ENCODE data around the gene ITPR3. TPM values are rescaled to one million over a fixed set of nuclear protein-coding genes. Genes with fewer than 3 reads are reported as not detected.

The ITPR3 gene
- total RNA-seq, 1 donor from 2014 or later, result 74.7 TPM

DNA sequence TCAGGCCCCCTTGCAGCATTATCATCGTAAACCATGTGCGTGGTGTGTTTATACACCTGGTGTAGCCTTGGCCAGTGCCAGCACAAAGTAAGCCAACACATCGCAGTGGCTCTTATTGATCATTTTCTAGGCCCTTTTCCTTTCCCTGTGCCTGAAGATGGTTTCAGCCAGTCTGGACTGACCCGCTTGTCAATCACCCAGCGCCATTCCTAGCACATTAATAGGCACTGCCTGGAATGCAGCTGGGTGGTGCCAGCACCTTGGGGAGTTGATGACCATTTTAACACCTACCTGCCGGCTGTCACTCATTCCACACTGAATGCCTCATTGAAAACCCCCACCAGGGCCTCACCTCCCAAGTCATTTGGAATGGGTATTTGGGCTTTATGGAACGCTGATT is 95.3 kb downstream of the ITPR3 start:
- no peaks in the 10 kb centered on the region for H3K36me3 ChIP-seq
- no peaks in the 10 kb centered on the region for H3K9me3 ChIP-seq
- DNase-seq, result peak; percentile 40
- no peaks in the 10 kb centered on the region for H3K27me3 ChIP-seq (ENCODE audit: low read depth)
- H3K4me1 ChIP-seq, result peaks cover 30% of the 10 kb centered on the region
- intact Hi-C loops (cut with DNase I), result no loop called here
- TF ChIP-seq, protein P1, sequence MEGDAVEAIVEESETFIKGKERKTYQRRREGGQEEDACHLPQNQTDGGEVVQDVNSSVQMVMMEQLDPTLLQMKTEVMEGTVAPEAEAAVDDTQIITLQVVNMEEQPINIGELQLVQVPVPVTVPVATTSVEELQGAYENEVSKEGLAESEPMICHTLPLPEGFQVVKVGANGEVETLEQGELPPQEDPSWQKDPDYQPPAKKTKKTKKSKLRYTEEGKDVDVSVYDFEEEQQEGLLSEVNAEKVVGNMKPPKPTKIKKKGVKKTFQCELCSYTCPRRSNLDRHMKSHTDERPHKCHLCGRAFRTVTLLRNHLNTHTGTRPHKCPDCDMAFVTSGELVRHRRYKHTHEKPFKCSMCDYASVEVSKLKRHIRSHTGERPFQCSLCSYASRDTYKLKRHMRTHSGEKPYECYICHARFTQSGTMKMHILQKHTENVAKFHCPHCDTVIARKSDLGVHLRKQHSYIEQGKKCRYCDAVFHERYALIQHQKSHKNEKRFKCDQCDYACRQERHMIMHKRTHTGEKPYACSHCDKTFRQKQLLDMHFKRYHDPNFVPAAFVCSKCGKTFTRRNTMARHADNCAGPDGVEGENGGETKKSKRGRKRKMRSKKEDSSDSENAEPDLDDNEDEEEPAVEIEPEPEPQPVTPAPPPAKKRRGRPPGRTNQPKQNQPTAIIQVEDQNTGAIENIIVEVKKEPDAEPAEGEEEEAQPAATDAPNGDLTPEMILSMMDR (IDR thresholded peaks at IDR 0.05), result no peak
- ATAC-seq, result no peak
- no peak overlapping the region for H3K4me3 ChIP-seq
- H3K27ac ChIP-seq, result no peak overlapping the region

DNA sequence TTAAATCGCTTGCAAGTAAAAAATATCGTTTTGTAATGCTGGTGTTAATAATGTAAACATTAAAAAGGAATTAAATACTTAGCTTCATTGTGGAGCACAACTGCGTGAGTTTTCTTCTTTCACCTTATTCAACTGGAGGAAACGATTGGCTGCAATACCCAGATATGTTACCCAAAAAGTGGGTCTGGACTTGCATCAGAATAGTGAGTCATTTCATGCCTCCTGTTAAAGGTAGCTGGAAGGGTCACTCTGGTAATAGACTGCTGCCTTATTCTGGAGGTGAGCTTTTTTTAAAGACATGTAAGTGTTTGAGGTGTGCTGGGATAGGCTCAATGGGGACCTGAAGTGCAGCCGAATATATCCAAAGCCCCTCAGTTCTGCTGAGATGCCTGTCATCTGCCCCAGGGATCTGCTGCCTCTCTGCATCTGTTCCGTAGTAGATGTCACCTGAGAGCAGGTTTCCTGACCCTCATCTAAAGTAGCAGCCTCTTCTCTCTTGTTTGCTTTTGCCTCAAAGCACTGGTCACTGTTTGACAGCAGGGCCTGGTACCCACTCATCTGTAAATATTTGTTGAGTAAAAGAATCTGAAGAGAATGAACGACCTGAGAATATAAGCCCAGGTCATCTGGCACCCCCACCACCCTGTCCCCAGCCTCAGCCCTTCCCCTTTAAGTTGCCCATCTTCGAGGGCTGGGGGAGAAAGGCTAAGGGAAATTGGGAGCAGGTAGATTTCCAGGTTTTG is 95.9 kb downstream of the ITPR3 start:
- Histone ChIP-seq H3K27me3 (ENCODE audit: low read depth) (no peaks in the 10 kb centered on the region), H3K36me3 (no peaks in the 10 kb centered on the region), H3K27ac (peak overlapping the region; percentile 11), H3K4me1 (peaks cover 32% of the 10 kb centered on the region), H3K4me3 (no peak overlapping the region), H3K9me3 (no peaks in the 10 kb centered on the region)
- ATAC-seq (peak in 1 of 2 donors; percentile 9), DNase-seq (peak; percentile 10)
- TF ChIP-seq, protein P1 (IDR thresholded peaks at IDR 0.05), result no peak
- intact Hi-C loops (cut with DNase I), result no loop called here

DNA sequence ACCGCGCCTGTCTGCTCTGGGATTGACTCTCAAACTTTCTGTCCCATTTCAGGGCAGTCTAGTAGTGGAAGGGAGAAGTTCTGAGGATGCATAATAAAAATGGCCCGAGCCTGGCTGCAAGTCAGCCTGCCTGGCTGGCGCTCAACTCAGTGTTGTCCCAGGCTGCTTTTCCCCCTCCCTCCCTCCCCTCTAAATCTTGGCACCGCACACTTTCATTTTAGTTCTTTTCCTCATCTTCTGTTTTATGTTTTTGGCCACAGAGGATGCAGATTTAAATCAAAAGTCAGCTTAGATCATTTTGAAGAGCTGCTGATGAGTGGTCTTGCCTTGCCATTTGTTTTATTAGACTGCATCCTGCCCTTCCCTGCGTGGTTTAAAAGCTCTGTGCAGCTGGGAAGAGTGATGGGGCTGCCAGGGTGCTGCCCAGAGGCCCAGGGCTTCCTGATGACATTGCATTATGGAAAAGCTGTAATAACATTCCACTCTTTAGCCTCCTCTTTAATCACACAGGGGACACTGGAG is 96.9 kb downstream of the ITPR3 start:
- H3K9me3 ChIP-seq, result no peaks in the 10 kb centered on the region
- no peak overlapping the region for H3K4me3 ChIP-seq
- no peak overlapping the region for H3K27ac ChIP-seq
- intact Hi-C loops (cut with DNase I), result no loop called here
- H3K36me3 ChIP-seq, result no peaks in the 10 kb centered on the region
- DNase-seq (no peak), ATAC-seq (no peak)
- peaks cover 32% of the 10 kb centered on the region for H3K4me1 ChIP-seq
- TF ChIP-seq, protein P1 (IDR thresholded peaks at IDR 0.05), result no peak
- no peaks in the 10 kb centered on the region for H3K27me3 ChIP-seq (ENCODE audit: low read depth)

DNA sequence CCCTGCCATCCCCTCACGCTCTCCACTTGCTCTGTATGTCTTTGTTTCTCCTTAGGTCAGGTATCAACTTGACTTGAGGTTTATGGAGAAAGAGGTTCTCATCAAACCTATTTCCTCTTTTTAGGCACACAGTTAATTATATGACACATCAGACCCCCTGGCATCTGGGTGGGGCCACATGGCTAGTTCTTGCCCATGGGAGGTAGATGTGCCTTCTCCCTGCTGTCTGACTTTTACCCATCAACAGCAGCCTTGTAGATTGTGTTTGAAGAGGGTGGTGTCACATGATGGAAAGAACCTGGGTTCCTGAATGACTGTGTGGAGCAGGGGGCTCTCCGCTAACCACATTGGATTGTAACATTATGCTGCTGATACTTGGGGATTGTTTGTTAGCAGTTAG is 97.6 kb downstream of the ITPR3 start:
- H3K9me3 ChIP-seq, result no peaks in the 10 kb centered on the region
- H3K4me3 ChIP-seq, result no peak overlapping the region
- H3K27ac ChIP-seq, result no peak overlapping the region
- H3K4me1 ChIP-seq, result peaks cover 34% of the 10 kb centered on the region
- H3K27me3 ChIP-seq (ENCODE audit: low read depth), result no peaks in the 10 kb centered on the region
- H3K36me3 ChIP-seq, result no peaks in the 10 kb centered on the region
- no peak for ATAC-seq
- no peak for DNase-seq
- TF ChIP-seq, protein P1 (IDR thresholded peaks at IDR 0.05), result no peak
- intact Hi-C loops (cut with DNase I), result no loop called here

DNA sequence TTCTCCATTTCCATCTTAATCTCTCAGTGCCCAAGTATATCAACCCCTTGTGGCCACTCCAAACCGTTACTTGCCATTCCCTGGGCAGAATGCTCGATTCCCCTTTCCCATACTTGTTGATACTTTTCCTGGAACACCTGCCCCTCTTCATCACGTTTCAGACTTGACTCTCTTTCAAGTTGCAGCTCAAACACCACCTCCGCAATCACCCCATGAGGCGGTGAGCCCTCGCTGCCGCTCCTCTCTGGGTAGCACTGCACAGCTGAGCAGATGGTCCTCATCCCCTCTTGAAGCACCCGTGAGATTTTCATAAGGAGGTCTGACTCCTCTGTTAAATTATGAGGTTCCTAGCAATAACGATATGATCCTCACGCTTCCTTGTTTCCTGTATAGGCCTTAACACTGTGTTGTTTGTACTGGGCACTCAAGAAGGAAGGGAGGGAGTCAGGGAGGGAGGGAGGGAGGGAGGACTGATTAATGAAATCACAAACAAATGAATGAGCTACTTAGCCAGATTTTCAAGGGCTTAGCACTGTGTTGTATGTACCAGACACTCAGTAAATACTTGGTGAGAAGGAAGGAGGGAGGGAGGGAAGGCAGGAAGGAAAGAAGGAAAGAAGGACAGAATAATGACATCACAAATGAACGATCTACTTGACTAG is 98.3 kb downstream of the ITPR3 start:
- TF ChIP-seq, protein P1 (IDR thresholded peaks at IDR 0.05), result no peak
- Histone ChIP-seq H3K4me1 (peaks cover 38% of the 10 kb centered on the region), H3K36me3 (no peaks in the 10 kb centered on the region), H3K4me3 (no peak overlapping the region), H3K9me3 (no peaks in the 10 kb centered on the region), H3K27me3 (ENCODE audit: low read depth) (no peaks in the 10 kb centered on the region), H3K27ac (peak overlapping the region; percentile 44)
- intact Hi-C loops (cut with DNase I), result no loop called here
- peak; percentile 74 to 78 for ATAC-seq
- peak; percentile 40 for DNase-seq

All from lower lobe of right lung (tissue), 2 donors.